ENCODE measurements around the gene IL22.

IL22 gene

DNA sequence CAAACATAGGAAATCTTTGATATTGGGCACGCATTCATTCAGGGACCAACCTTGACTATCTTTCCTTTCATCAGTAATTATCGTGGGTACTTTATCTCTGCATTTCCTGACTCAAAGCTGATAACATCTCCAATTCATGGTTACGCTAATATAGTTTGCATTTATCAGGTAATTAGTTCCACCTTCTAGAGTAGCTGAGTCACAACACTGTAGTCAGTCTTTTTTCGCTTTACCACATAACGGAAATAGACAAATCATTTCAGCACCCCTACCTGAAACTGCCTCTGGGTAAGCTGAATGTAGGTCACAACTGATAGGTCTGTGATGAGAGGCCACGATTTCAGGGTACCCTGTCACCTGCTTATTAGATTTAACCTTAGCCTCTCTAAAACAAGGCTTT lies 36.7 kb upstream of the IL22 start:
- Histone ChIP-seq H3K36me3 (ENCODE audit: insufficient read depth, low read length) (peaks cover 11% of the 10 kb centered on the region; the same call in 1 of the 2 replicates), H3K9me3 (ENCODE audit: insufficient read depth, low read depth, low read length) (no peaks in the 10 kb centered on the region), H3K27me3 (ENCODE audit: insufficient read depth, low read length, poor library complexity, severe bottlenecking) (no peaks in the 10 kb centered on the region), H3K79me2 (ENCODE audit: insufficient read depth, low read length) (no peaks in the 10 kb centered on the region), H4K20me1 (ENCODE audit: insufficient read depth, low read length, poor library complexity, severe bottlenecking) (no peaks in the 10 kb centered on the region), H2AFZ (ENCODE audit: low read length) (no peak overlapping the region), H3K4me2 (ENCODE audit: low read depth, low read length, poor library complexity, severe bottlenecking) (peak overlapping the region; percentile 56), H3K9me2 (replicated peaks; ENCODE audit: low read depth, low read length) (no peaks in the 10 kb centered on the region), H3F3A (ENCODE audit: low read depth) (peaks cover 4% of the 10 kb centered on the region; the same call in 1 of the 2 replicates), H3K4me1 (ENCODE audit: insufficient read depth, low read length, poor library complexity, severe bottlenecking) (peaks cover 16% of the 10 kb centered on the region), H3K4me3 (ENCODE audit: low read length, poor library complexity, severe bottlenecking) (peak overlapping the region; percentile 22), H3K9ac (ENCODE audit: low read depth, low read length, poor library complexity, severe bottlenecking) (no peak overlapping the region)
- TF ChIP-seq, protein P1, sequence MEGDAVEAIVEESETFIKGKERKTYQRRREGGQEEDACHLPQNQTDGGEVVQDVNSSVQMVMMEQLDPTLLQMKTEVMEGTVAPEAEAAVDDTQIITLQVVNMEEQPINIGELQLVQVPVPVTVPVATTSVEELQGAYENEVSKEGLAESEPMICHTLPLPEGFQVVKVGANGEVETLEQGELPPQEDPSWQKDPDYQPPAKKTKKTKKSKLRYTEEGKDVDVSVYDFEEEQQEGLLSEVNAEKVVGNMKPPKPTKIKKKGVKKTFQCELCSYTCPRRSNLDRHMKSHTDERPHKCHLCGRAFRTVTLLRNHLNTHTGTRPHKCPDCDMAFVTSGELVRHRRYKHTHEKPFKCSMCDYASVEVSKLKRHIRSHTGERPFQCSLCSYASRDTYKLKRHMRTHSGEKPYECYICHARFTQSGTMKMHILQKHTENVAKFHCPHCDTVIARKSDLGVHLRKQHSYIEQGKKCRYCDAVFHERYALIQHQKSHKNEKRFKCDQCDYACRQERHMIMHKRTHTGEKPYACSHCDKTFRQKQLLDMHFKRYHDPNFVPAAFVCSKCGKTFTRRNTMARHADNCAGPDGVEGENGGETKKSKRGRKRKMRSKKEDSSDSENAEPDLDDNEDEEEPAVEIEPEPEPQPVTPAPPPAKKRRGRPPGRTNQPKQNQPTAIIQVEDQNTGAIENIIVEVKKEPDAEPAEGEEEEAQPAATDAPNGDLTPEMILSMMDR (conservative IDR thresholded peaks at IDR 0.05; ENCODE audit: low read length) = no peak
- TF ChIP-seq EZH2phosphoT487 (IDR thresholded peaks at IDR 0.05; ENCODE audit: borderline replicate concordance) = no peak

DNA sequence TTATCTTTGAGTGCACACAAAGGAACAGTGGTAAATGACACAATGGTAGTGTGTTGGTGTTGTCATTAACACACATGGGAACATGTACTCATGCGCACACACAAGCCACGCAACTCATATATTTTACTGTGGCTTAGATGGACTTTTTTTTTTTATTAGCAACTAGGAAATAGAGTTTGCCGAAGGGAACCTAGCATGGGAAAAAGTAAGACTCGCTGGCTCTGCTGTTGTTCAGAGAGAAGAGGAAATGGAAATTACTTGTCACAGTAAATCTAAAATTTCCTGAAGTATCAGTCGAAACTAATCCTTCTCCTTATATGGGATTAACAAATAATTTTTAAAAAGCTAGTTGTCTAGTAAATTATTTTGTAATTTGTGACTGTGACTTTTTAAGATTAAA lies 33.7 kb upstream of the IL22 start:
- TF ChIP-seq EZH2phosphoT487 (IDR thresholded peaks at IDR 0.05; ENCODE audit: borderline replicate concordance) = no peak
- TF ChIP-seq, protein P1 (conservative IDR thresholded peaks at IDR 0.05; ENCODE audit: low read length) = no peak
- Histone ChIP-seq H3K9ac (ENCODE audit: low read depth, low read length, poor library complexity, severe bottlenecking) (no peak overlapping the region), H2AFZ (ENCODE audit: low read length) (no peak overlapping the region), H3K4me2 (ENCODE audit: low read depth, low read length, poor library complexity, severe bottlenecking) (no peak overlapping the region), H3K9me2 (replicated peaks; ENCODE audit: low read depth, low read length) (no peaks in the 10 kb centered on the region), H3K79me2 (ENCODE audit: insufficient read depth, low read length) (no peaks in the 10 kb centered on the region), H3K4me3 (ENCODE audit: low read length, poor library complexity, severe bottlenecking) (no peak overlapping the region), H3K4me1 (ENCODE audit: insufficient read depth, low read length, poor library complexity, severe bottlenecking) (peaks cover 16% of the 10 kb centered on the region), H3K27me3 (ENCODE audit: insufficient read depth, low read length, poor library complexity, severe bottlenecking) (no peaks in the 10 kb centered on the region), H3F3A (ENCODE audit: low read depth) (peaks cover 4% of the 10 kb centered on the region; the same call in 1 of the 2 replicates), H3K36me3 (ENCODE audit: insufficient read depth, low read length) (no peaks in the 10 kb centered on the region), H4K20me1 (ENCODE audit: insufficient read depth, low read length, poor library complexity, severe bottlenecking) (no peaks in the 10 kb centered on the region), H3K9me3 (ENCODE audit: insufficient read depth, low read depth, low read length) (no peaks in the 10 kb centered on the region)

DNA sequence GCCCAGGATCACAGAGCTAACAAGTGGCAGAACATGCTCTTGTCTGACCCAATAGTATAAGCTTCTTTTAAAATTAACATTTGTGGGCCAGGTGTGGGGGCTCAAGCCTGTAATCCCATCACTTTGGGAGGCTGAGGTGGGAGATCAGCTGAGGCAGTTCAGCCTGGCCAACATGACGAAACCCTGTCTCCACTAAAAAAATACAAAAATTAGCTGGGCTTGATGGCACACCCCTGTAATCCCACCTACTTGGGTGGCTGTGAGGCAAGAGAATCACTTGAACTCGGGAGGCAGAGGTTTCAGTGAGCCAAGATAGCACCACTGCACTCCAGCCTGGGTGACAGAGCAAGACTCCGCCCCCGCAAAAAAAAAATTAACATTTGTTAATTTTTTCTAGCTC lies 33.0 kb upstream of the IL22 start:
- H3K27me3 ChIP-seq (ENCODE audit: insufficient read depth, low read length, poor library complexity, severe bottlenecking) = no peaks in the 10 kb centered on the region
- peaks cover 16% of the 10 kb centered on the region for H3K4me1 ChIP-seq (ENCODE audit: insufficient read depth, low read length, poor library complexity, severe bottlenecking)
- H4K20me1 ChIP-seq (ENCODE audit: insufficient read depth, low read length, poor library complexity, severe bottlenecking) = no peaks in the 10 kb centered on the region
- no peak for TF ChIP-seq EZH2phosphoT487 (IDR thresholded peaks at IDR 0.05; ENCODE audit: borderline replicate concordance)
- TF ChIP-seq, protein P1 (conservative IDR thresholded peaks at IDR 0.05; ENCODE audit: low read length) = no peak
- no peaks in the 10 kb centered on the region for H3K9me3 ChIP-seq (ENCODE audit: insufficient read depth, low read depth, low read length)
- no peaks in the 10 kb centered on the region for H3K9me2 ChIP-seq (replicated peaks; ENCODE audit: low read depth, low read length)
- H2AFZ ChIP-seq (ENCODE audit: low read length) = no peak overlapping the region
- no peak overlapping the region for H3K9ac ChIP-seq (ENCODE audit: low read depth, low read length, poor library complexity, severe bottlenecking)
- no peaks in the 10 kb centered on the region for H3K36me3 ChIP-seq (ENCODE audit: insufficient read depth, low read length)
- H3K4me2 ChIP-seq (ENCODE audit: low read depth, low read length, poor library complexity, severe bottlenecking) = no peak overlapping the region
- H3K4me3 ChIP-seq (ENCODE audit: low read length, poor library complexity, severe bottlenecking) = no peak overlapping the region
- H3F3A ChIP-seq (ENCODE audit: low read depth) = peaks cover 4% of the 10 kb centered on the region; the same call in 1 of the 2 replicates
- H3K79me2 ChIP-seq (ENCODE audit: insufficient read depth, low read length) = no peaks in the 10 kb centered on the region

Data from Loucy (cell line).